ENCODE measurements around the gene HAL. TPM values are rescaled to one million over a fixed set of nuclear protein-coding genes. Genes with fewer than 3 reads are reported as not detected.
A peak's percentile ranks its signal among the peaks of the same experiment; 100 is the strongest.
"Not testable (repeated sequence)": the region's sequence is repeated elsewhere in the genome, so short reads cannot be mapped to it uniquely, and the experiment has no call there.

HAL gene
- total RNA-seq, 1 donor from 2014 or later: 0.28 TPM

- ATAC-seq: no peak
Measured at GRCh38 chr12:95976416-95976832, 19.7 kb downstream of the HAL start.

- no peak for ATAC-seq
Measured at GRCh38 chr12:95975491-95975890, 20.7 kb downstream of the HAL start.

GRCh38 chr12:95974358-95974757 is 21.8 kb downstream of the HAL start:
- no peak for ATAC-seq

GRCh38 chr12:95972832-95973456 is 23.2 kb downstream of the HAL start:
- ATAC-seq: no peak

- peak; percentile 57 for ATAC-seq
Measured at GRCh38 chr12:95970905-95971304, 25.2 kb downstream of the HAL start.

- not testable (repeated sequence) for ATAC-seq
Measured at GRCh38 chr12:95969116-95969515, 27.0 kb downstream of the HAL start.

- ATAC-seq: no peak
Measured at GRCh38 chr12:95967301-95967700, 28.8 kb downstream of the HAL start.

- ATAC-seq: no peak
Measured at GRCh38 chr12:95966287-95966870, 29.8 kb downstream of the HAL start.

GRCh38 chr12:95963096-95963495 is 33.0 kb downstream of the HAL start:
- no peak for ATAC-seq

- no peak for ATAC-seq
Measured at GRCh38 chr12:95962222-95962621, 33.9 kb downstream of the HAL start.

- no peak for ATAC-seq
Measured at GRCh38 chr12:95960241-95960640, 35.9 kb downstream of the HAL start.

GRCh38 chr12:95959107-95959506 is 37.0 kb downstream of the HAL start:
- peak; percentile 48 for ATAC-seq

- ATAC-seq: no peak
Measured at GRCh38 chr12:95956557-95957145, 39.5 kb downstream of the HAL start.

- no peak for ATAC-seq
Measured at GRCh38 chr12:95955549-95956159, 40.5 kb downstream of the HAL start.

- ATAC-seq: no peak
Measured at GRCh38 chr12:95953000-95953399, 43.1 kb downstream of the HAL start.

GRCh38 chr12:95951515-95951914 is 44.6 kb downstream of the HAL start:
- ATAC-seq: no peak

- no peak for ATAC-seq
Measured at GRCh38 chr12:95949477-95950206, 46.5 kb downstream of the HAL start.

- ATAC-seq: no peak
Measured at GRCh38 chr12:95944108-95944704, 51.9 kb downstream of the HAL start.

- peak; percentile 77 for ATAC-seq
Measured at GRCh38 chr12:95943330-95943842, 52.8 kb downstream of the HAL start, which contains the start of gene AMDHD1. AMDHD1 (plus strand) TSS chr12:95943331; CDS start chr12:95943399, 68 bp downstream.

- ATAC-seq: peak; percentile 96
Measured at GRCh38 chr12:95942524-95943329, 53.4 kb downstream of the HAL start, which contains the start of gene CCDC38. CCDC38 (minus strand) TSS chr12:95942614; CDS start chr12:95936509, 6,105 bp downstream.

- ATAC-seq: no peak
Measured at GRCh38 chr12:95942101-95942523, 54.0 kb downstream of the HAL start.
